Fibroblast of gingiva (primary cell): ENCODE measurements around the gene KCNA4.
"Not testable (repeated sequence)": the region's sequence is repeated elsewhere in the genome, so short reads cannot be mapped to it uniquely, and the experiment has no call there.

Source experiments
- DNase-seq: peaks from one replicate; pipeline ENCODE4 v3.0.0-alpha.2; 2011; ENCODE audit warnings: low read depth

The KCNA4 gene

DNA sequence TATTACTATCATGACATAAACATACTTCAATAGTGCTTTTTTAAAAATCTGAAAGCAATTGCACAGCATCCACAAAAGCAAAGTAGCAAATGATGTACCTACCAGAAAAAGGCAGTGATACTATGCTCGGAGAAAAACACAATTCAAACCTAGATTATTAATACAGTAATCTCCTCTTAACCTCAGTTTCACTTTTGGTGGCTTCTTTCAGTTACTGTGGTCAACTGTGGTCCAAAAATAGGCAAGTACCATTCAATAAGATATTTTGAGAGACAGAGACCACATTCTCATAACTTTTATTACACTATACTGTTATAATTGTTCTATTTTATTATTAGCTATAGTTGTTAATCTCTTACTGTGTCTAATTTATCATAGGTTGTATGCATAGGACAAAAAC, 20.8 kb downstream of the KCNA4 start:
- no peak for DNase-seq

DNA sequence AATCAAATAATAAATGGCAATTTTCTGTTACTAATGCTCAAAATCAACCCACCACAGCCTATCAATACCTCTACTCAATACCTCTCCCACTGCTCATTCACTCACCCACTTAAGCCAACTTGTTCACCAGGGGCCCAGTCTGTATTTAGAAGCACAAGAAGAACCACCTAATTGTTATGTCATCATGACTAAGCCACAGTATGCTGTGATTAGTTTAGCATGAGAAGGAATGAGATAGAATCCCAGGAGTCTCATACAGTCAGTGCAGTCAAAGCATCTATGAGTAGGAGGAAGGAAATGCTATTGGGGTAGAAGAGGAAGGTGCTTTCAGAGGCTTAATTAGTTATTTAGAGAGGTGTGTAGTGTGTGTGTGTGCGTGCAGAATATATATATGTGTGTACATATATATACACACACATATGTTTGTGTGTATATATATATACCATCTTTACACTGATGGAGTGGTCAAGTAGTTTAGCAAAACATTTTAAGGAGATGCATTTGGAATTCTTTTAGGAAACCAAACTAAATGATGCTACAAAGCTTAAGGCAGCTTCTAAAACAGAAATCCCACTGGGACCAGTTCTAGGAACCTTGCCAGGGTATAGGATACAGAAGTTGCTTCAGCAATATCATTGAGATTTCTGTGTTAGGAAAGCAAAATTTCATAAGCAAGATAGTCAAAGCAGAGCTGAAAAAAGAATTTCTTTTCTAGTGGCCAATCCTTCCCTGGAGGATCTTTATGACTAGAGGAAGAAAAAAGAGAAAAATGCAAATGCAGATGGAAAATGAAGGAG, 27.5 kb downstream of the KCNA4 start:
- DNase-seq: no peak

DNA sequence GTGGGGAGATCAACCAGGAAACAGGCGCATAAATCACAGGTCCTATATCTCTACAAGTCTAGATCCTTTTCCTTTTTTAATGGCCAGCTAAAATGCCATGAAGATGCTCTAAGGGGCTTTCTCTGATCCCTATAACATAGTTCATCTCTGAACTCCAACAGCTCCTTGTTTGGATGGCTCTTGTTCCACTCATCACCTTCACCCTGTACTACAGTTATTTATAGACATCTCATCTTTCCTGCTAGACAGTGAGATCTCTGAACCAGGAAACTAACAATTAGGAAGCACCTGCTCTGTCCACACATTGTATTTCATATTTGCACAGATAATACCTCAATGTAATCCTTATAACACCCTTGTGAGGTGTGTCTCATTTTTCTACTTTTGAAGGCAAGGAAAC, 31.6 kb downstream of the KCNA4 start:
- DNase-seq: no peak

DNA sequence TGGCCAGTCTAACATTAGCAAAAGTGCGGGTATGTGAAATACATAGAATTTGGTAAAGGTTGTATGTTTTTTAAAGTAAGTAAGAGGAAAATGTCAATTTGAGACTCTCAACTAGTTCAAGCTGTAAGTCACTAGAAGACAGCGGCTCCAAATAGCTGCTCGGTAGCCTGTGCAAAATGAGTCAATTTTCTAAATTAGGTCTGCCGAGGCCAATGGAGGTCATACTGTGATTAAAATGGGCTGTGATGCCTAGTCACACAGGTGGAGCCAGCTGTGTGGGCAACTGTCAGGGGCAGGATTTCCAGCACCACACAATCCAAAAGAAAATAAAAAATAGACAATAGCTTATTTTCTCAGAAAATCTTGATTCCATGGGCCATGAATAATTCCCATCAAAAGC, 32.3 kb downstream of the KCNA4 start:
- no peak for DNase-seq

DNA sequence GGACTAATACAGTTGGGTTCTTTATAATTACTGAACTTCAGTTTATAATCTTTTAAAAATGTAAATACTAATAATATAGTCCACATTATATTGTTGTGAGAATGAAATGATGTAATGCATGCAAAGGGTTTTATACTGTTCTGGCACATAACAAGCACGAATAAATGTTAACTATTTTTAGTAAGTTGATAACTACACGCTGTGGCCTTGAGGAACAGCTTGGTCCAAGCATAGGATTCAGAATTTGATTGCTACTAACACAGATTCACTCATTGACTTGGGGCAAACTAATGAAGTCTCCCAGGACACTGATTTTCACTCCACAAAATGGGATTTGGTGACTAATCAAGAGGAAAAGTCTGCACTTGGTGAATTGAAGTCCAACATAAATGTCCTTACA, 38.3 kb downstream of the KCNA4 start:
- DNase-seq: no peak

DNA sequence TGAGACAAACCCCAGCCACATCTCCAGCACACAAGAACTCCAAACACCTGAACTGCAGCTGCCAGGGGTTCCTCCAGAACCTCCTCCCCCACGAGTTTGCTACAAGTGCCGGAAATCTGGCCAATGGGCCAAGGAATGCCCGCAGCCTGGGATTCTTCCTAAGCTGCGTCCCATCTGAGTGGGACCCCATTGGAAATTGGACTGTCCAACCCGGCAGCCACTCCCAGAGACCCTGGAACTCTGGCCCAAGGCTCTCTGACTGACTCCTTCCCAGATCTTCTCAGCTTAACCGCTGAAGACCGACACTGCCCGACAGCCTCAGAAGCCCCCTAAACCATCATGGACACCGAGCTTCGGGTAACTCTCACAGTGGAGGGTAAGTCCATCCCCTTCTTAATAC, 41.2 kb downstream of the KCNA4 start:
- not testable (repeated sequence) for DNase-seq

DNA sequence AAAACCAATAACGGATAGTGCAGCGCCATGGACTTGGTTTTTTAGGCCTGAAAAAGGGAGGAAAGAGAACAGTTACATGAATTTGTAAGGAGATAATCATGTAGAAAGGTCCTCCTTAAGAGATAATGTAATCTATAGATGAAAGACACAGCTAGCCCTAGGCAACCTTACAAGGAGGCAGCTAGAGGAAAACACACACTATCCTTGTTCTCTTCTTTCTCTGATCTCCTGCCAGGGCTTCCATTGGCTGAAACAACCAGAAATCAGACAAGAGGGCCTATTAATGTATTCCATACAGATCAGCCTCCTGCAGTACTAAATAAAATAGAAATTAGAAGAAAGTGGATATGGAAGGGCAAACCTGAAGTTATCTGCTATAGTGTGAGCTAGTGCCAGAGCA, 53.0 kb downstream of the KCNA4 start:
- no peak for DNase-seq

DNA sequence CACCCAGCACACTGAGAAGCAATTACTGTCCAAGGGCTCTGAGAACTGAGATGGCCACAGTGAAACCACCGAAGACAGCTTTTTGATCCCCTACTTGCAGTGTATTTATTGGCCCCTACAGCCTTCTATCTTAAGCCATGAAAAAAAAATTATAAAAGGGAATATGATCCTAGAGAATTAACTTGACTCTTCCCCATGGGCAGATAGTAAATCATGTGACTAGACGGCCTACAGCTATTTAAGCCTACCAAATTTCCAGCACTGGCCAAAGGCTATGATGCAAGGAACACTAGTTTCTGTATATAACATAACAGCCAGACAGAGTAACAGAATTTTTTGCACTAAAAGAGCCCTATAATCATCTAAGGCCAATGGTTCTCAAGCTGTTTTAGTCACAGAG, 53.8 kb downstream of the KCNA4 start:
- no peak for DNase-seq

DNA sequence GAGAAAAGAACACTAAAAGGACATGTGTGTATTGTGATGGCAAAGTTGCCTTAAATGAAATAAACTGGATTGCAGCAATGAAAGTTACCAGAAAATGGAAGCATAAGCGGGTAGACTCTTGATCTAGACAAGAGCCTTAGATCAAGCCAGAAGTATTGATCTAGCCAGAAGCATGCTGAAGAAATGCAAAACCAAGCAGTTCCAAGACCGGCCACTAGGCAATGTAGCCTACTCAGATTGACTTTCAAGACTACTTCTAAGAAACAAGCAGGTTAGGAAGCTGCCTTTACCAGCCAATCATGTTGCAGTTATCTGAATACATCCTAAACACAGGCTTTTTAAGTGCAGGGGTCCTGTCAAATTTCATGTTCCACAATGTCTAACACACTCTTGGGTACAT, 54.6 kb downstream of the KCNA4 start:
- no peak for DNase-seq
